RWPE1 (cell line): ENCODE measurements around the gene ZFPM1.

Experiments
- CTCF ChIA-PET: fragments of 350-600 bp; sonication (Branson Sonifier 250); formaldehyde crosslinking; extraction: SDS; loops from one replicate; lab custom pipeline; 2021; lab: Yijun Ruan, JAX
- POLR2A ChIA-PET: fragments of 400-600 bp; formaldehyde crosslinking; extraction: SDS; loops from one replicate; lab custom pipeline; 2020; ENCODE audit warnings: antibody characterized with exemption; ENCODE audit not compliant: low non-redundant PET; lab: Yijun Ruan, JAX
- DNase-seq: peaks from one replicate; pipeline ENCODE4 v3.0.0; 2012; ENCODE audit warnings: low spot score
- H3K27ac ChIP-seq: fragments of 450-650 bp; 2 replicates; pipeline ENCODE4 v1.5.1; 2017
- CTCF ChIP-seq: fragments of 450-650 bp; conservative IDR thresholded peaks from 2 replicates; pipeline ENCODE4 v1.5.1; 2017; ENCODE audit warnings: low read depth, mild to moderate bottlenecking

Gene ZFPM1

GRCh38 chr16:88494335-88495154, 41.5 kb downstream of the ZFPM1 start:
- ChIA-PET POLR2A (no interaction called here), CTCF (interaction anchor here (0.6 kb wide), 1 partner anchor 40 kb away, joined by 3 read pairs; no protein-coding TSS in a partner anchor)
- H3K27ac ChIP-seq = no peak overlapping the region
- TF ChIP-seq CTCF = no peak
- DNase-seq = no peak

- no peak for DNase-seq
- ChIA-PET CTCF (interaction anchor here (0.6 kb wide), 2 partner anchors 11 to 39 kb away, joined by 3 read pairs; no protein-coding TSS in a partner anchor), POLR2A (no interaction called here)
- no peak for TF ChIP-seq CTCF
- H3K27ac ChIP-seq = no peak overlapping the region
Measured at GRCh38 chr16:88495268-88495772, 42.2 kb downstream of the ZFPM1 start.

- CTCF ChIA-PET = interaction anchor here (0.6 to 1.1 kb wide), 2 partner anchors 63 to 1332 kb away, joined by 3 read pairs; no protein-coding TSS in a partner anchor
- POLR2A ChIA-PET = no interaction called here
- H3K27ac ChIP-seq = no peak overlapping the region
- TF ChIP-seq CTCF = no peak
- no peak for DNase-seq
Measured at GRCh38 chr16:88497561-88498462, 44.7 kb downstream of the ZFPM1 start.

GRCh38 chr16:88498576-88499208, 45.6 kb downstream of the ZFPM1 start:
- H3K27ac ChIP-seq = no peak overlapping the region
- CTCF ChIA-PET = interaction anchor here (0.6 to 1.1 kb wide), 2 partner anchors 26 to 62 kb away, joined by 3 read pairs; no protein-coding TSS in a partner anchor
- POLR2A ChIA-PET = no interaction called here
- no peak for DNase-seq
- TF ChIP-seq CTCF = no peak

GRCh38 chr16:88499292-88499691, 46.2 kb downstream of the ZFPM1 start:
- DNase-seq = no peak
- ChIA-PET POLR2A (no interaction called here), CTCF (no interaction called here)
- no peak for TF ChIP-seq CTCF
- no peak overlapping the region for H3K27ac ChIP-seq

GRCh38 chr16:88499836-88500251, 46.8 kb downstream of the ZFPM1 start:
- no peak for DNase-seq
- ChIA-PET CTCF (no interaction called here), POLR2A (no interaction called here)
- no peak overlapping the region for H3K27ac ChIP-seq
- no peak for TF ChIP-seq CTCF
